ENCODE data around the gene TEK.

The TEK gene

GRCh38 chr9:27118916-27119315 is 9.9 kb downstream of the TEK start:
- H3K4me3 ChIP-seq (ENCODE audit: low read depth, low read length), result no peak overlapping the region
- DNase-seq (ENCODE audit: low read depth, low spot score), result no peak
- POLR2A ChIA-PET, result interaction anchor here (0.6 kb wide), 1 partner anchor 24 kb away, joined by 3 read pairs; no protein-coding TSS in a partner anchor
- no peak for TF ChIP-seq CTCF (IDR thresholded peaks at IDR 0.05; ENCODE audit: insufficient read depth, low read length, missing control alignments)
- CTCF ChIA-PET, result no interaction called here

- DNase-seq (ENCODE audit: low read depth, low spot score), result no peak
- no peak overlapping the region for H3K4me3 ChIP-seq (ENCODE audit: low read depth, low read length)
- POLR2A ChIA-PET, result interaction anchor here (1.2 kb wide), 1 partner anchor 37 kb away, joined by 3 read pairs; no protein-coding TSS in a partner anchor
- CTCF ChIA-PET, result interaction anchor here (0.7 to 2.5 kb wide), 3 partner anchors 9 to 152 kb away, joined by 3 to 9 read pairs (median 4); no protein-coding TSS in a partner anchor
- no peak for TF ChIP-seq CTCF (IDR thresholded peaks at IDR 0.05; ENCODE audit: insufficient read depth, low read length, missing control alignments)
Measured at GRCh38 chr9:27124151-27124550, 15.1 kb downstream of the TEK start.

GRCh38 chr9:27125030-27125429 is 16.0 kb downstream of the TEK start:
- TF ChIP-seq CTCF (IDR thresholded peaks at IDR 0.05; ENCODE audit: insufficient read depth, low read length, missing control alignments), result no peak
- DNase-seq (ENCODE audit: low read depth, low spot score), result peak; percentile 74
- no peak overlapping the region for H3K4me3 ChIP-seq (ENCODE audit: low read depth, low read length)
- ChIA-PET CTCF (interaction anchor here (1.1 to 2.5 kb wide), 2 partner anchors 12 to 152 kb away, joined by 3 to 9 read pairs; no protein-coding TSS in a partner anchor), POLR2A (interaction anchor here (0.9 to 1.2 kb wide), 4 partner anchors 30 to 92 kb away, joined by 3 to 7 read pairs (median 4); no protein-coding TSS in a partner anchor)

GRCh38 chr9:27125936-27126335 is 16.9 kb downstream of the TEK start:
- POLR2A ChIA-PET, result interaction anchor here (1.2 kb wide), 1 partner anchor 32 kb away, joined by 5 read pairs; no protein-coding TSS in a partner anchor

GRCh38 chr9:27126670-27127069 is 17.6 kb downstream of the TEK start:
- no peak overlapping the region for H3K4me3 ChIP-seq (ENCODE audit: low read depth, low read length)
- no peak for DNase-seq (ENCODE audit: low read depth, low spot score)
- TF ChIP-seq CTCF (IDR thresholded peaks at IDR 0.05; ENCODE audit: insufficient read depth, low read length, missing control alignments), result no peak
- POLR2A ChIA-PET, result no interaction called here
- CTCF ChIA-PET, result no interaction called here

More at GRCh38 chr9:27125936-27126335, 16.9 kb downstream of the TEK start:
- H3K4me3 ChIP-seq (ENCODE audit: low read depth, low read length), result no peak overlapping the region
- CTCF ChIA-PET, result interaction anchor here (1.1 kb wide), 1 partner anchor 13 kb away, joined by 3 read pairs; no protein-coding TSS in a partner anchor
- DNase-seq (ENCODE audit: low read depth, low spot score), result no peak
- no peak for TF ChIP-seq CTCF (IDR thresholded peaks at IDR 0.05; ENCODE audit: insufficient read depth, low read length, missing control alignments)

- POLR2A ChIA-PET, result no interaction called here
- no peak overlapping the region for H3K4me3 ChIP-seq (ENCODE audit: low read depth, low read length)
- no peak for DNase-seq (ENCODE audit: low read depth, low spot score)
- TF ChIP-seq CTCF (IDR thresholded peaks at IDR 0.05; ENCODE audit: insufficient read depth, low read length, missing control alignments), result no peak
- CTCF ChIA-PET, result no interaction called here
Measured at GRCh38 chr9:27129221-27129620, 20.2 kb downstream of the TEK start.
